Middle frontal gyrus (tissue), 1 donor: ENCODE results near the gene MLLT3.
"Not testable (repeated sequence)": the region's sequence is repeated elsewhere in the genome, so short reads cannot be mapped to it uniquely, and the experiment has no call there.

Experiments used
- DNase-seq: peaks from one replicate; pipeline ENCODE4 v3.0.0-alpha.2; 2015; ENCODE audit warnings: low spot score; ENCODE audit errors: extremely low spot score

Gene MLLT3

GRCh38 chr9:20597862-20598261, 24.4 kb downstream of the MLLT3 start:
- DNase-seq = no peak

GRCh38 chr9:20594608-20595007, 27.7 kb downstream of the MLLT3 start:
- no peak for DNase-seq

GRCh38 chr9:20593537-20593936, 28.8 kb downstream of the MLLT3 start:
- no peak for DNase-seq

GRCh38 chr9:20593105-20593504, 29.2 kb downstream of the MLLT3 start:
- no peak for DNase-seq

- DNase-seq = no peak
Observed at GRCh38 chr9:20592673-20593072, 29.6 kb downstream of the MLLT3 start.

- DNase-seq = no peak
Observed at GRCh38 chr9:20591223-20591622, 31.1 kb downstream of the MLLT3 start.

- no peak for DNase-seq
Observed at GRCh38 chr9:20584968-20585643, 37.2 kb downstream of the MLLT3 start.

- not testable (repeated sequence) for DNase-seq
Observed at GRCh38 chr9:20583088-20583487, 39.2 kb downstream of the MLLT3 start.

GRCh38 chr9:20582150-20582549, 40.1 kb downstream of the MLLT3 start:
- no peak for DNase-seq

GRCh38 chr9:20580673-20581072, 41.6 kb downstream of the MLLT3 start:
- DNase-seq = no peak

- no peak for DNase-seq
Observed at GRCh38 chr9:20579524-20580314, 42.6 kb downstream of the MLLT3 start.

- no peak for DNase-seq
Observed at GRCh38 chr9:20573023-20573422, 49.3 kb downstream of the MLLT3 start.

- no peak for DNase-seq
Observed at GRCh38 chr9:20570756-20571155, 51.5 kb downstream of the MLLT3 start.

- no peak for DNase-seq
Observed at GRCh38 chr9:20570087-20570486, 52.2 kb downstream of the MLLT3 start.

- no peak for DNase-seq
Observed at GRCh38 chr9:20569525-20569924, 52.8 kb downstream of the MLLT3 start.

GRCh38 chr9:20568400-20568799, 53.9 kb downstream of the MLLT3 start:
- no peak for DNase-seq

- no peak for DNase-seq
Observed at GRCh38 chr9:20566401-20566800, 55.9 kb downstream of the MLLT3 start.

GRCh38 chr9:20564650-20565049, 57.6 kb downstream of the MLLT3 start:
- DNase-seq = no peak

- DNase-seq = no peak
Observed at GRCh38 chr9:20563917-20564316, 58.4 kb downstream of the MLLT3 start.

- no peak for DNase-seq
Observed at GRCh38 chr9:20562051-20562450, 60.2 kb downstream of the MLLT3 start.

- no peak for DNase-seq
Observed at GRCh38 chr9:20561531-20561930, 60.8 kb downstream of the MLLT3 start.

GRCh38 chr9:20559231-20559890, 62.9 kb downstream of the MLLT3 start:
- DNase-seq = no peak
